H9 (cell line): ENCODE data around the gene RAB11FIP5. TPM values are rescaled to one million over a fixed set of nuclear protein-coding genes. Genes with fewer than 3 reads are reported as not detected.

Experiments
- DNase-seq: peaks from one replicate; pipeline ENCODE4 v3.0.0-alpha.2; 2017
- H2AFZ ChIP-seq: one replicate; pipeline ENCODE4 v1.6.1; 2013; ENCODE audit warnings: mild to moderate bottlenecking, low read length, control low read depth, moderate library complexity
- H2AK5ac ChIP-seq: 2 replicates; pipeline ENCODE4 v1.6.1; 2013; ENCODE audit warnings: low read length, control low read depth, mixed read lengths; ENCODE audit not compliant: insufficient read length
- H2BK120ac ChIP-seq: one replicate; pipeline ENCODE4 v1.6.1; 2013; ENCODE audit warnings: low read depth, mild to moderate bottlenecking, low read length, control low read depth, inconsistent platforms; ENCODE audit not compliant: poor library complexity, severe bottlenecking
- H2BK12ac ChIP-seq: 2 replicates; pipeline ENCODE4 v1.6.1; 2013; ENCODE audit warnings: low read length, control low read depth, mixed read lengths, low read depth; ENCODE audit not compliant: insufficient read length
- H2BK15ac ChIP-seq: 2 replicates; pipeline ENCODE4 v1.6.1; 2013; ENCODE audit warnings: low read depth, low read length, control low read depth
- H2BK20ac ChIP-seq: one replicate; pipeline ENCODE4 v1.6.1; 2013; ENCODE audit warnings: low read depth, mild to moderate bottlenecking, low read length, control low read depth, inconsistent platforms; ENCODE audit not compliant: poor library complexity, severe bottlenecking
- H2BK5ac ChIP-seq: 2 replicates; pipeline ENCODE4 v1.6.1; 2013; ENCODE audit warnings: low read length, control low read depth, mixed read lengths; ENCODE audit not compliant: insufficient read length
- H3K14ac ChIP-seq: 2 replicates; pipeline ENCODE4 v1.6.1; 2013; ENCODE audit warnings: low read length, control low read depth; ENCODE audit not compliant: insufficient read depth
- H3K18ac ChIP-seq: 2 replicates; pipeline ENCODE4 v1.6.1; 2013; ENCODE audit warnings: low read depth, mild to moderate bottlenecking, mixed read lengths, low read length, control low read depth; ENCODE audit not compliant: insufficient read length
- H3K23ac ChIP-seq: 2 replicates; pipeline ENCODE4 v1.6.1; 2013; ENCODE audit warnings: low read length, control low read depth, mixed read lengths, low read depth; ENCODE audit not compliant: insufficient read length
- H3K23me2 ChIP-seq: 2 replicates; pipeline ENCODE4 v1.6.1; 2013; ENCODE audit warnings: low read depth, mild to moderate bottlenecking, mixed read lengths, low read length, control low read depth; ENCODE audit not compliant: insufficient read length, poor library complexity, severe bottlenecking
- H3K27ac ChIP-seq: 2 replicates; pipeline ENCODE4 v1.5.1; 2013; ENCODE audit warnings: low read length, control low read depth, mixed read lengths, low read depth; ENCODE audit not compliant: insufficient read length
- H3K27me3 ChIP-seq: 2 replicates; pipeline ENCODE4 v1.6.1; 2013; ENCODE audit warnings: low read length, control low read depth, inconsistent platforms; ENCODE audit not compliant: insufficient read depth
- H3K4ac ChIP-seq: 2 replicates; pipeline ENCODE4 v1.6.1; 2013; ENCODE audit warnings: low read depth, mild to moderate bottlenecking, control low read depth, inconsistent platforms, low read length, moderate library complexity
- H3K4me1 ChIP-seq: 2 replicates; pipeline ENCODE4 v1.6.1; 2013; ENCODE audit warnings: low read length, control low read depth, inconsistent platforms; ENCODE audit not compliant: insufficient read depth
- H3K4me2 ChIP-seq: 2 replicates; pipeline ENCODE4 v1.6.1; 2013; ENCODE audit warnings: low read length, control low read depth, mixed read lengths; ENCODE audit not compliant: insufficient read length, insufficient read depth
- H3K56ac ChIP-seq: 2 replicates; pipeline ENCODE4 v1.6.1; 2013; ENCODE audit warnings: low read depth, mild to moderate bottlenecking, mixed read lengths, low read length, control low read depth; ENCODE audit not compliant: insufficient read length
- H3K79me1 ChIP-seq: 2 replicates; pipeline ENCODE4 v1.6.1; 2013; ENCODE audit warnings: low read depth, mild to moderate bottlenecking, moderate library complexity, low read length, control low read depth, inconsistent platforms; ENCODE audit not compliant: insufficient read depth, poor library complexity, severe bottlenecking
- H3K79me2 ChIP-seq: 2 replicates; pipeline ENCODE4 v1.6.1; 2013; ENCODE audit warnings: low read length, control low read depth, inconsistent platforms; ENCODE audit not compliant: insufficient read depth
- H3K9ac ChIP-seq: 2 replicates; pipeline ENCODE4 v1.6.1; 2013; ENCODE audit warnings: low read length, control low read depth, mixed read lengths; ENCODE audit not compliant: insufficient read length; ENCODE audit errors: extremely low read depth
- H3K9me3 ChIP-seq: one replicate; pipeline ENCODE4 v1.6.1; 2013; ENCODE audit warnings: low read depth, low read length, inconsistent platforms; ENCODE audit not compliant: control insufficient read depth
- H3T11ph ChIP-seq: one replicate; pipeline ENCODE4 v1.6.1; 2013; ENCODE audit warnings: mild to moderate bottlenecking, low read length, control low read depth, inconsistent platforms
- H4K20me1 ChIP-seq: one replicate; pipeline ENCODE4 v1.6.1; 2013; ENCODE audit not compliant: control insufficient read depth, insufficient read length, insufficient read depth
- H4K5ac ChIP-seq: 2 replicates; pipeline ENCODE4 v1.6.1; 2013; ENCODE audit warnings: low read depth, mild to moderate bottlenecking, mixed read lengths, low read length, control low read depth; ENCODE audit not compliant: insufficient read length
- H4K8ac ChIP-seq: replicated peaks from 2 replicates; pipeline ENCODE4 v1.6.1; 2013; ENCODE audit warnings: low read length, control low read depth, mixed read lengths, low read depth; ENCODE audit not compliant: insufficient read length
- H4K91ac ChIP-seq: 2 replicates; pipeline ENCODE4 v1.6.1; 2013; ENCODE audit warnings: low read depth, mild to moderate bottlenecking, moderate library complexity, mixed read lengths, low read length, control low read depth; ENCODE audit not compliant: insufficient read length
- H3K27ac Mint-ChIP-seq, 3 experiments: 2 replicates in 2 of 3; 3 replicates in 1 of 3; pipeline ENCODE4 v1.8.0; 2020 to 2021; ENCODE audit warnings: mixed read lengths in 3 of 3, mild to moderate bottlenecking in 1 of 3, moderate library complexity in 1 of 3
- H3K27me3 Mint-ChIP-seq: 2 replicates; pipeline ENCODE4 v1.8.0; 2021; ENCODE audit warnings: low read depth, mild to moderate bottlenecking, moderate library complexity, mixed read lengths
- H3K36me3 Mint-ChIP-seq, 3 experiments: 2 replicates in 2 of 3; 3 replicates in 1 of 3; pipeline ENCODE4 v1.8.0; 2020 to 2021; ENCODE audit warnings: low read depth in 3 of 3, mixed read lengths in 3 of 3; ENCODE audit not compliant: insufficient read depth in 1 of 3
- H3K4me1 Mint-ChIP-seq, 2 experiments: 2 replicates each; pipeline ENCODE4 v1.8.0; 2020; ENCODE audit warnings: mixed read lengths in 2 of 2
- H3K4me3 Mint-ChIP-seq, 2 experiments: 2 replicates in 1 of 2; 3 replicates in 1 of 2; pipeline ENCODE4 v1.8.0; 2020 to 2021; ENCODE audit warnings: mild to moderate bottlenecking in 2 of 2, mixed read lengths in 2 of 2, moderate library complexity in 1 of 2
- H3K9me3 Mint-ChIP-seq, 2 experiments: 2 replicates in 1 of 2; 3 replicates in 1 of 2; pipeline ENCODE4 v1.8.0; 2020; ENCODE audit warnings: mild to moderate bottlenecking in 2 of 2, mixed read lengths in 2 of 2, moderate library complexity in 1 of 2
- CTCF ChIP-seq: fragments of 200-600 bp; sonication (generic); conservative IDR thresholded peaks from 3 replicates; pipeline ENCODE4 v1.8.0; 2021; ENCODE audit warnings: antibody characterized with exemption, mild to moderate bottlenecking
- WGBS: extraction: QIAGEN DNeasy Blood & Tissue Kit; methylation state at CpG from one replicate; pipeline ENCODE4 v1.1.7; 2013; ENCODE audit warnings: missing lambda C conversion rate, low lambda C conversion rate, mixed read lengths; ENCODE audit not compliant: insufficient read length; ENCODE audit errors: extremely low coverage; 5-methylcytosine and 5-hydroxymethylcytosine counted together
- total RNA-seq: library from RNA; stranded (reverse); gene quantifications from 2 replicates; pipeline ENCODE4 v1.2.1, GENCODE V29; 2021

RAB11FIP5 gene
- total RNA-seq, 1 experiment from 2014 or later = 7.1 TPM

- no peak overlapping the region for H3K18ac ChIP-seq
- no peak overlapping the region for H3K4ac ChIP-seq
- H2AK5ac ChIP-seq = no peak overlapping the region
- H3K14ac ChIP-seq = no peak overlapping the region
- no peak overlapping the region for H4K91ac ChIP-seq
- H3T11ph ChIP-seq = no peak overlapping the region
- no peak overlapping the region for H3K27ac Mint-ChIP-seq
- H3K36me3 Mint-ChIP-seq = peaks cover 5 to 11% (median 6%) of the 10 kb centered on the region in 3 experiments; a peak in 4 of 7 replicates
- H3K79me2 ChIP-seq = no peaks in the 10 kb centered on the region
- H2BK12ac ChIP-seq = no peak overlapping the region
- H2BK15ac ChIP-seq = no peak overlapping the region
- no peak overlapping the region for H3K4me2 ChIP-seq
- no peak overlapping the region for H2BK20ac ChIP-seq
- peaks cover 3% of the 10 kb centered on the region for H4K20me1 ChIP-seq
- no peaks in the 10 kb centered on the region for H3K9me3 Mint-ChIP-seq
- no peak overlapping the region for H3K56ac ChIP-seq
- no peaks in the 10 kb centered on the region for H3K23me2 ChIP-seq
- WGBS = no CpG with 5 or more reads among the region's 31 CpGs
- H2AFZ ChIP-seq = no peak overlapping the region
- no peak overlapping the region for H3K9ac ChIP-seq
- no peak overlapping the region for H2BK5ac ChIP-seq
- no peak overlapping the region for H3K4me3 Mint-ChIP-seq
- H4K8ac ChIP-seq = no peak overlapping the region
- no peaks in the 10 kb centered on the region for H3K9me3 ChIP-seq
- H3K27me3 Mint-ChIP-seq = no peaks in the 10 kb centered on the region
- no peak overlapping the region for H3K23ac ChIP-seq
- no peak overlapping the region for H4K5ac ChIP-seq
- peaks cover 9 to 14% of the 10 kb centered on the region in 2 experiments for H3K4me1 Mint-ChIP-seq
- H3K4me1 ChIP-seq = no peaks in the 10 kb centered on the region
- DNase-seq = no peak
- no peaks in the 10 kb centered on the region for H3K27me3 ChIP-seq
- H3K79me1 ChIP-seq = no peaks in the 10 kb centered on the region
- no peak for TF ChIP-seq CTCF
- no peak overlapping the region for H2BK120ac ChIP-seq
- H3K27ac ChIP-seq = no peak overlapping the region
Observed at GRCh38 chr2:73080321-73081131, 32.2 kb downstream of the RAB11FIP5 start.
